Caco-2 (cell line): ENCODE measurements around the gene HLCS. TPM values are rescaled to one million over a fixed set of nuclear protein-coding genes. Genes with fewer than 3 reads are reported as not detected.

ENCODE experiments used
- BruUV-seq: library from RNA; stranded (reverse); fragments of 400-500 nt; replicated peaks from 2 replicates; lab custom pipeline; 2021; lab: Mats Ljungman, UMichigan
- CTCF ChIA-PET: fragments of 300-600 bp; sonication (Branson Sonifier 250); formaldehyde crosslinking; loops from one replicate; lab custom pipeline; 2022; ENCODE audit warnings: antibody characterized with exemption; lab: Charles Lee
- POLR2A ChIA-PET: fragments of 300-600 bp; sonication (Branson Sonifier 250); formaldehyde crosslinking; loops from one replicate; lab custom pipeline; 2022; ENCODE audit warnings: antibody characterized with exemption; lab: Charles Lee
- DNase-seq, 2 experiments: peaks; one replicate each; pipeline versions ENCODE4 v3.0.0 to v3.0.0-alpha.2; 2020 to 2022
- H3K27me3 ChIP-seq: replicated peaks from 2 replicates; pipeline ENCODE4 v1.6.0; 2011; ENCODE audit warnings: low read length; ENCODE audit not compliant: control insufficient read depth, insufficient read depth
- H3K36me3 ChIP-seq: 2 replicates; pipeline ENCODE4 v1.5.1; 2011; ENCODE audit warnings: low read length; ENCODE audit not compliant: control insufficient read depth, insufficient read depth
- H3K4me1 ChIP-seq: fragments of 250-450 bp; sonication (Bioruptor Pico); 2 replicates; pipeline ENCODE4 v1.5.1; 2020; ENCODE audit warnings: mild to moderate bottlenecking
- H3K4me3 ChIP-seq: 2 replicates; pipeline ENCODE4 v1.5.1; 2011; ENCODE audit warnings: low read depth, mild to moderate bottlenecking, control low read depth, low read length
- H3K9me3 ChIP-seq: fragments of 250-450 bp; sonication (Bioruptor Pico); 2 replicates; pipeline ENCODE4 v1.5.1; 2020; ENCODE audit warnings: mild to moderate bottlenecking, moderate library complexity
- H3K27ac Mint-ChIP-seq: one replicate; pipeline ENCODE4 v1.8.0; 2022; ENCODE audit warnings: mixed read lengths; ENCODE audit not compliant: unreplicated experiment
- H3K27me3 Mint-ChIP-seq: one replicate; pipeline ENCODE4 v1.8.0; 2022; ENCODE audit warnings: mixed read lengths; ENCODE audit not compliant: insufficient read depth, unreplicated experiment
- H3K36me3 Mint-ChIP-seq: one replicate; pipeline ENCODE4 v1.8.0; 2022; ENCODE audit warnings: mild to moderate bottlenecking, mixed read lengths; ENCODE audit not compliant: insufficient read depth, unreplicated experiment
- H3K4me1 Mint-ChIP-seq: one replicate; pipeline ENCODE4 v1.8.0; 2022; ENCODE audit warnings: low read depth, mixed read lengths; ENCODE audit not compliant: unreplicated experiment
- H3K4me3 Mint-ChIP-seq: one replicate; pipeline ENCODE4 v1.8.0; 2022; ENCODE audit warnings: mild to moderate bottlenecking, moderate library complexity, mixed read lengths; ENCODE audit not compliant: unreplicated experiment
- H3K9me3 Mint-ChIP-seq: one replicate; pipeline ENCODE4 v1.8.0; 2022; ENCODE audit warnings: mixed read lengths; ENCODE audit not compliant: unreplicated experiment
- intact Hi-C: fragments of 100-400 bp; cut with micrococcal nuclease; formaldehyde crosslinking; loops from one replicate; pipeline ENCODE4 v1.10.0; 2022; ENCODE audit not compliant: unreplicated experiment
- total RNA-seq: library from RNA; stranded (reverse); gene quantifications from 2 replicates; pipeline ENCODE4 v1.2.3, GENCODE V29; 2022
- TF ChIP-seq, protein P1 (sequence below), 2 experiments: fragments of 200-600 bp in 1 of 2; IDR thresholded peaks; 1 replicate in 1 of 2; 2 replicates in 1 of 2; pipeline versions ENCODE4 v1.5.1 to v1.8.0; 2011 to 2022; ENCODE audit warnings: antibody characterized with exemption in 1 of 2, control low read depth in 1 of 2, inconsistent platforms in 1 of 2, low read depth in 1 of 2, low read length in 1 of 2, mild to moderate bottlenecking in 1 of 2, moderate library complexity in 1 of 2; ENCODE audit not compliant: insufficient read depth in 1 of 2, severe bottlenecking in 1 of 2, unreplicated experiment in 1 of 2

Gene HLCS
- total RNA-seq, 1 experiment from 2014 or later: 26.2 TPM

DNA sequence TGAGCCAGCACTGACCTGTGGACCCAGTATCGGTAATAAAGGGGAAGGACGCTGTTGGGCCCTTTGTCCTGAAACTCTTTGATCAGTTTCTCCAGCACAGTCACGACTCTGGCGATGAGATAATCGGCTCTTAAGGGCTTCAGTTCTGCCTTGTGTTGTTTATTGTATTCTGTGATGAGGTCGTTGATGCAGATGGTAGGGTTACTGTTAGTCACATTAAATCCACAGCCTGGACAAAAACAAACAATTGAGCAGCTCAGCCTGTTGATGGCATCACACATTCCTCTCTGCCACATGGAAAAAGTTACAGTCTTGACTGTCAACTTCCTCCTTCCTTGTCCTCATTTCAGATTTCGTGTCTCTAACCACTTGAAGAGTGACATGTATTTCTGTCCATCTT lies 209.9 kb downstream of the HLCS start:
- no peaks in the 10 kb centered on the region for H3K27me3 Mint-ChIP-seq
- no peaks in the 10 kb centered on the region for H3K27me3 ChIP-seq
- BruUV-seq: no TSS peak
- peaks cover 4% of the 10 kb centered on the region; the same call in 1 of the 2 replicates for H3K4me1 ChIP-seq
- ChIA-PET POLR2A (no interaction called here), CTCF (interaction anchor here (0.5 to 1.3 kb wide), 3 partner anchors 71 to 161 kb away, joined by 3 to 5 read pairs (median 4); no protein-coding TSS in a partner anchor)
- no peak overlapping the region for H3K4me3 Mint-ChIP-seq
- no peaks in the 10 kb centered on the region for H3K9me3 ChIP-seq
- peaks cover 22% of the 10 kb centered on the region for H3K4me1 Mint-ChIP-seq
- intact Hi-C loops: no loop called here
- TF ChIP-seq, protein P1, sequence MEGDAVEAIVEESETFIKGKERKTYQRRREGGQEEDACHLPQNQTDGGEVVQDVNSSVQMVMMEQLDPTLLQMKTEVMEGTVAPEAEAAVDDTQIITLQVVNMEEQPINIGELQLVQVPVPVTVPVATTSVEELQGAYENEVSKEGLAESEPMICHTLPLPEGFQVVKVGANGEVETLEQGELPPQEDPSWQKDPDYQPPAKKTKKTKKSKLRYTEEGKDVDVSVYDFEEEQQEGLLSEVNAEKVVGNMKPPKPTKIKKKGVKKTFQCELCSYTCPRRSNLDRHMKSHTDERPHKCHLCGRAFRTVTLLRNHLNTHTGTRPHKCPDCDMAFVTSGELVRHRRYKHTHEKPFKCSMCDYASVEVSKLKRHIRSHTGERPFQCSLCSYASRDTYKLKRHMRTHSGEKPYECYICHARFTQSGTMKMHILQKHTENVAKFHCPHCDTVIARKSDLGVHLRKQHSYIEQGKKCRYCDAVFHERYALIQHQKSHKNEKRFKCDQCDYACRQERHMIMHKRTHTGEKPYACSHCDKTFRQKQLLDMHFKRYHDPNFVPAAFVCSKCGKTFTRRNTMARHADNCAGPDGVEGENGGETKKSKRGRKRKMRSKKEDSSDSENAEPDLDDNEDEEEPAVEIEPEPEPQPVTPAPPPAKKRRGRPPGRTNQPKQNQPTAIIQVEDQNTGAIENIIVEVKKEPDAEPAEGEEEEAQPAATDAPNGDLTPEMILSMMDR (IDR thresholded peaks at IDR 0.05; ENCODE audit: insufficient read depth in 1 of 2, low read depth in 1 of 2, low read length in 1 of 2, severe bottlenecking in 1 of 2, unreplicated experiment in 1 of 2): no peak
- H3K4me3 ChIP-seq: no peak overlapping the region
- no peaks in the 10 kb centered on the region for H3K9me3 Mint-ChIP-seq
- peaks cover 10% of the 10 kb centered on the region for H3K36me3 Mint-ChIP-seq
- no peak overlapping the region for H3K27ac Mint-ChIP-seq
- no peak for DNase-seq
- no peaks in the 10 kb centered on the region; the same call in 1 of the 2 replicates for H3K36me3 ChIP-seq

DNA sequence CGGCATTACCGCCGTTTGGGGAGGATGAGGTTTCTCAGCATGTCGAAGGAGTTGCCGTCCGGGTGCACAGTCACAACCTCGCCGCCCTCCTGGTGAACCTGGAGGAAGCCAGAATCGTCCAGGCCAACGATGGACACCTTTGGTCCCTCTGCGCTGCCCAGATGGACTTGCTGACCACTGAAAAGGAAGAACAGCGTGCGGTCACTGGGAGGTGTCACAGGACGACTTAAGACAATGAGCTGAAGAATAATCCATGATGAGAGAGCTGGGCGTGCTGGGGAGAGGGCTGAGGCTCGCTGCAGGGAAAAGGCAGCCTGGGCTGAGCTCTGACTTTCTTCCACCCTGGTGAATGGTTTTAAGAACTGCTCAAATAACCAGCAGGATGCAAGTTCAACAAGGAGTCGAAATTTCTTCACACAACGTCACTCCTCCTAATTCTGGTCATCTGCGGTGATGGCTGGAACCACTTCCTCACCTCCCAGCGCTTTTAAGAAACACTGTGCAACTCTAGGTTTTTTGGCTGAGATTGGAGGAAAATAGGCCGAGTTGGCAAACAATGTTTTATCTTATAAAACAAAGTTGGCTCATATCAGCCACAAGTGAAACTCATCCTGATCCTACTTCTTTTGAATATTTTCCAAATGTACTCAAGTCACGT lies 212.1 kb downstream of the HLCS start:
- BruUV-seq: no TSS peak
- Mint-ChIP-seq H3K4me1 (peaks cover 33% of the 10 kb centered on the region), H3K9me3 (no peaks in the 10 kb centered on the region), H3K27ac (peak overlapping the region; percentile 18), H3K36me3 (peaks cover 16% of the 10 kb centered on the region), H3K4me3 (no peak overlapping the region), H3K27me3 (no peaks in the 10 kb centered on the region)
- ChIA-PET CTCF (no interaction called here), POLR2A (no interaction called here)
- Histone ChIP-seq H3K27me3 (no peaks in the 10 kb centered on the region), H3K4me3 (no peak overlapping the region), H3K9me3 (no peaks in the 10 kb centered on the region), H3K4me1 (peaks cover 21% of the 10 kb centered on the region), H3K36me3 (no peaks in the 10 kb centered on the region; the same call in 1 of the 2 replicates)
- intact Hi-C loops: loop anchor here (5.0 kb wide), 1 partner anchor 98 kb away; no protein-coding TSS in a partner anchor
- DNase-seq: no peak
- TF ChIP-seq, protein P1 (IDR thresholded peaks at IDR 0.05; ENCODE audit: insufficient read depth in 1 of 2, low read depth in 1 of 2, low read length in 1 of 2, severe bottlenecking in 1 of 2, unreplicated experiment in 1 of 2): no peak

GRCh38 chr21:36753556-36753955 lies 212.9 kb downstream of the HLCS start:
- no TSS peak for BruUV-seq
- H3K27ac Mint-ChIP-seq: peak overlapping the region; percentile 18
- POLR2A ChIA-PET: no interaction called here

More at GRCh38 chr21:36753556-36753955, 212.9 kb downstream of the HLCS start:
- Mint-ChIP-seq H3K27me3 (no peaks in the 10 kb centered on the region), H3K9me3 (no peaks in the 10 kb centered on the region), H3K4me1 (peaks cover 33% of the 10 kb centered on the region), H3K4me3 (no peak overlapping the region), H3K36me3 (peaks cover 18% of the 10 kb centered on the region)
- H3K4me1 ChIP-seq: peaks cover 24% of the 10 kb centered on the region
- DNase-seq: no peak
- no peaks in the 10 kb centered on the region; the same call in 1 of the 2 replicates for H3K36me3 ChIP-seq
- CTCF ChIA-PET: no interaction called here
- no peak overlapping the region for H3K4me3 ChIP-seq
- no peaks in the 10 kb centered on the region for H3K27me3 ChIP-seq
- TF ChIP-seq, protein P1 (IDR thresholded peaks at IDR 0.05; ENCODE audit: insufficient read depth in 1 of 2, low read depth in 1 of 2, low read length in 1 of 2, severe bottlenecking in 1 of 2, unreplicated experiment in 1 of 2): no peak
- H3K9me3 ChIP-seq: no peaks in the 10 kb centered on the region
- intact Hi-C loops: loop anchor here (5.0 kb wide), 1 partner anchor 99 kb away; no protein-coding TSS in a partner anchor
